ENCODE data around the gene TRPC5OS. TPM values are rescaled to one million over a fixed set of nuclear protein-coding genes. Genes with fewer than 3 reads are reported as not detected.

The TRPC5OS gene
- total RNA-seq, 1 experiment from 2014 or later = not detected

DNA sequence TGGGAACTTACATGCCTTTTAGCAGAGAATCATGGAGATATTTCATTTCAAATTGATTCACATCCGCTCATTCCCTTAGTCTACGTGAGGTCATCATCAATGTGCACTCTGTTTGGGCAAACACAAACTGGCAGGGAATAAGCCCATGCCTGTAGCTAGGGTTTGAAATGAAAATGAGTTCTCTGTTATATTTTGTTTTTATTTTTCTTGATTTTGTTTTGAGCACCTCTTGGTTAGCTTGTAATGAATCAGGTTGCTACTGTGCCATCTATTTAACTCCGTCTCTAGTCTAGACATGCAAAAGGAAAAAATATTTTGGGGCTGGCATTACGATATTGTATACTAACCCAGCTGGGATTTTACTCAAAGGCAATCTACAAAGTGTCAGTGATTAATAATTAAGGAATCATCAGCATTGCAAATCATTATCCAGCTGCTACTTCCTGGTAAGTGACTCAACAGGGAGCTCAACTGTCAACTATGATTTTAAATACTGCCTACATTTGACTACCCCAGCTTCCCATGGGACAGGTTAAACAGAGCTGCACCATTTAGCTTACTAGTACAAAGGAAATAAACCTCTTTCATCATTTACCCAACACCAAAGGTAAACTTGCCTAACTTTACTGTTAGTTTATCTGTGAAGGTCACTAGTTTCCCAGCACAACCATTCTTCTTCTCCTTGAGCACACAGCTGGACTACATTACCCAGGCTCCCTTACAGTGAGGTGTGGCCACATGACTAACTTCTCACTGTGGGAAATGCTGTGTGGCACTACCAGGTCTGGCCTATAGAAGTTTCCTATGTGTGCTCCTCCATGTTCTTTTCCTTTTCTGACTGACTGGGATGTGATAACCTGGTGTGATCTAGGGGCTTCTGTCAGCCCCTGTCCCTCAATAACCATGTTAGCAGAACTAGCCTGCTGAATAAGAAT is 21.2 kb upstream of the TRPC5OS start:
- H3K4me3 Mint-ChIP-seq = no peak overlapping the region
- peak; percentile 8 for DNase-seq (ENCODE audit: low spot score)
- H3K27me3 Mint-ChIP-seq (ENCODE audit: low read depth) = peaks cover 2% of the 10 kb centered on the region
- H3K36me3 Mint-ChIP-seq = no peaks in the 10 kb centered on the region
- H3K4me1 Mint-ChIP-seq = peaks cover 3% of the 10 kb centered on the region
- H3K9me3 Mint-ChIP-seq = peaks cover 9% of the 10 kb centered on the region
- TF ChIP-seq TP53 (CRISPR knock-in tag; IDR thresholded peaks at IDR 0.05) = no peak
- TF ChIP-seq, protein P1, sequence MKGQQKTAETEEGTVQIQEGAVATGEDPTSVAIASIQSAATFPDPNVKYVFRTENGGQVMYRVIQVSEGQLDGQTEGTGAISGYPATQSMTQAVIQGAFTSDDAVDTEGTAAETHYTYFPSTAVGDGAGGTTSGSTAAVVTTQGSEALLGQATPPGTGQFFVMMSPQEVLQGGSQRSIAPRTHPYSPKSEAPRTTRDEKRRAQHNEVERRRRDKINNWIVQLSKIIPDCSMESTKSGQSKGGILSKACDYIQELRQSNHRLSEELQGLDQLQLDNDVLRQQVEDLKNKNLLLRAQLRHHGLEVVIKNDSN (CRISPR knock-in tag; IDR thresholded peaks at IDR 0.05) = peak; percentile 86
- TF ChIP-seq, protein P2, sequence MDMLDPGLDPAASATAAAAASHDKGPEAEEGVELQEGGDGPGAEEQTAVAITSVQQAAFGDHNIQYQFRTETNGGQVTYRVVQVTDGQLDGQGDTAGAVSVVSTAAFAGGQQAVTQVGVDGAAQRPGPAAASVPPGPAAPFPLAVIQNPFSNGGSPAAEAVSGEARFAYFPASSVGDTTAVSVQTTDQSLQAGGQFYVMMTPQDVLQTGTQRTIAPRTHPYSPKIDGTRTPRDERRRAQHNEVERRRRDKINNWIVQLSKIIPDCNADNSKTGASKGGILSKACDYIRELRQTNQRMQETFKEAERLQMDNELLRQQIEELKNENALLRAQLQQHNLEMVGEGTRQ (CRISPR knock-in tag; IDR thresholded peaks at IDR 0.05) = peak; percentile 86
- TF ChIP-seq, protein P3, sequence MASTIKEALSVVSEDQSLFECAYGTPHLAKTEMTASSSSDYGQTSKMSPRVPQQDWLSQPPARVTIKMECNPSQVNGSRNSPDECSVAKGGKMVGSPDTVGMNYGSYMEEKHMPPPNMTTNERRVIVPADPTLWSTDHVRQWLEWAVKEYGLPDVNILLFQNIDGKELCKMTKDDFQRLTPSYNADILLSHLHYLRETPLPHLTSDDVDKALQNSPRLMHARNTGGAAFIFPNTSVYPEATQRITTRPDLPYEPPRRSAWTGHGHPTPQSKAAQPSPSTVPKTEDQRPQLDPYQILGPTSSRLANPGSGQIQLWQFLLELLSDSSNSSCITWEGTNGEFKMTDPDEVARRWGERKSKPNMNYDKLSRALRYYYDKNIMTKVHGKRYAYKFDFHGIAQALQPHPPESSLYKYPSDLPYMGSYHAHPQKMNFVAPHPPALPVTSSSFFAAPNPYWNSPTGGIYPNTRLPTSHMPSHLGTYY (CRISPR knock-in tag; IDR thresholded peaks at IDR 0.05) = no peak
- no peak overlapping the region for H3K27ac Mint-ChIP-seq
- POLR2A ChIA-PET = no interaction called here
- CTCF ChIA-PET = no interaction called here
- peak; percentile 98 for ATAC-seq

DNA sequence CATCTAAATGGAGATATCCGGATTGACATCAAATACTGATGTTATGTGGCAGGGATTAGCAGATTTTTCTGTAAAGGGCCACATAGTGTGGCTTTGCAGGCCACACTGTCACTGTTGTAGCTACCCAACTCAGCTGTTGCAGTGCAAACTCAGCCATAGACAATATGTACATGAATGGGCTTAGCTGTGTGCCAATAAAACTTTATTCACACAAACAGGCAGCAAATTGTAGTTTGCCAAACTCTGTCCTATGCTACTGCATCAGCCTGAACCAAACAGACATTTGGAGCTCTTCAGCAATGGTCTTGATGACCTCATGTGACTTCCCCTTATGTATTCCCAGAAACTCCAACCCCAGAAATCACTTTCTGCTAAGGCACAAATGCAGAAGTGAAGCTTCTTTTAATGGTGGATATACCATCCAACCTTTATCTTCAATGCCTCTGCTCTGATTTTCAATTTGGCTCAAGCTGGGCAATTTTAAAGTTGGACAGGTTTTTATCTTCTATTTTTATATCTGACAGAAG is 18.4 kb upstream of the TRPC5OS start:
- ChIA-PET POLR2A (no interaction called here), CTCF (no interaction called here)
- TF ChIP-seq, protein P4, sequence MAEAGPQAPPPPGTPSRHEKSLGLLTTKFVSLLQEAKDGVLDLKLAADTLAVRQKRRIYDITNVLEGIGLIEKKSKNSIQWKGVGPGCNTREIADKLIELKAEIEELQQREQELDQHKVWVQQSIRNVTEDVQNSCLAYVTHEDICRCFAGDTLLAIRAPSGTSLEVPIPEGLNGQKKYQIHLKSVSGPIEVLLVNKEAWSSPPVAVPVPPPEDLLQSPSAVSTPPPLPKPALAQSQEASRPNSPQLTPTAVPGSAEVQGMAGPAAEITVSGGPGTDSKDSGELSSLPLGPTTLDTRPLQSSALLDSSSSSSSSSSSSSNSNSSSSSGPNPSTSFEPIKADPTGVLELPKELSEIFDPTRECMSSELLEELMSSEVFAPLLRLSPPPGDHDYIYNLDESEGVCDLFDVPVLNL (CRISPR knock-in tag; IDR thresholded peaks at IDR 0.05; ENCODE audit: borderline replicate concordance, low read depth) = no peak
- no peak for TF ChIP-seq TCF7 (CRISPR knock-in tag; IDR thresholded peaks at IDR 0.05; ENCODE audit: low read depth)
- no peak for TF ChIP-seq HMGA2 (CRISPR knock-in tag; IDR thresholded peaks at IDR 0.05)
- TF ChIP-seq ESRRA (CRISPR knock-in tag; IDR thresholded peaks at IDR 0.05; ENCODE audit: borderline replicate concordance) = no peak
- TF ChIP-seq, protein P5, sequence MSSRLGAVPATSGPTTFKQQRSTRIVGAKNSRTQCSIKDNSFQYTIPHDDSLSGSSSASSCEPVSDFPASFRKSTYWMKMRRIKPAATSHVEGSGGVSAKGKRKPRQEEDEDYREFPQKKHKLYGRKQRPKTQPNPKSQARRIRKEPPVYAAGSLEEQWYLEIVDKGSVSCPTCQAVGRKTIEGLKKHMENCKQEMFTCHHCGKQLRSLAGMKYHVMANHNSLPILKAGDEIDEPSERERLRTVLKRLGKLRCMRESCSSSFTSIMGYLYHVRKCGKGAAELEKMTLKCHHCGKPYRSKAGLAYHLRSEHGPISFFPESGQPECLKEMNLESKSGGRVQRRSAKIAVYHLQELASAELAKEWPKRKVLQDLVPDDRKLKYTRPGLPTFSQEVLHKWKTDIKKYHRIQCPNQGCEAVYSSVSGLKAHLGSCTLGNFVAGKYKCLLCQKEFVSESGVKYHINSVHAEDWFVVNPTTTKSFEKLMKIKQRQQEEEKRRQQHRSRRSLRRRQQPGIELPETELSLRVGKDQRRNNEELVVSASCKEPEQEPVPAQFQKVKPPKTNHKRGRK (CRISPR knock-in tag; IDR thresholded peaks at IDR 0.05; ENCODE audit: borderline replicate concordance) = no peak
- TF ChIP-seq GABPB1 (CRISPR knock-in tag; IDR thresholded peaks at IDR 0.05) = no peak
- TF ChIP-seq, protein P6, sequence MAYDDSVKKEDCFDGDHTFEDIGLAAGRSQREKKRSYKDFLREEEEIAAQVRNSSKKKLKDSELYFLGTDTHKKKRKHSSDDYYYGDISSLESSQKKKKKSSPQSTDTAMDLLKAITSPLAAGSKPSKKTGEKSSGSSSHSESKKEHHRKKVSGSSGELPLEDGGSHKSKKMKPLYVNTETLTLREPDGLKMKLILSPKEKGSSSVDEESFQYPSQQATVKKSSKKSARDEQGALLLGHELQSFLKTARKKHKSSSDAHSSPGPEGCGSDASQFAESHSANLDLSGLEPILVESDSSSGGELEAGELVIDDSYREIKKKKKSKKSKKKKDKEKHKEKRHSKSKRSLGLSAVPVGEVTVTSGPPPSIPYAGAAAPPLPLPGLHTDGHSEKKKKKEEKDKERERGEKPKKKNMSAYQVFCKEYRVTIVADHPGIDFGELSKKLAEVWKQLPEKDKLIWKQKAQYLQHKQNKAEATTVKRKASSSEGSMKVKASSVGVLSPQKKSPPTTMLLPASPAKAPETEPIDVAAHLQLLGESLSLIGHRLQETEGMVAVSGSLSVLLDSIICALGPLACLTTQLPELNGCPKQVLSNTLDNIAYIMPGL (CRISPR knock-in tag; IDR thresholded peaks at IDR 0.05) = no peak
- TF ChIP-seq, protein P2 (CRISPR knock-in tag; IDR thresholded peaks at IDR 0.05) = no peak
- no peak for TF ChIP-seq FOXK1 (CRISPR knock-in tag; IDR thresholded peaks at IDR 0.05)
- TF ChIP-seq, protein P7, sequence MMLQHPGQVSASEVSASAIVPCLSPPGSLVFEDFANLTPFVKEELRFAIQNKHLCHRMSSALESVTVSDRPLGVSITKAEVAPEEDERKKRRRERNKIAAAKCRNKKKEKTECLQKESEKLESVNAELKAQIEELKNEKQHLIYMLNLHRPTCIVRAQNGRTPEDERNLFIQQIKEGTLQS (CRISPR knock-in tag; conservative IDR thresholded peaks at IDR 0.05) = no peak
- H3K4me3 Mint-ChIP-seq = no peak overlapping the region
- no peak overlapping the region for H3K27ac Mint-ChIP-seq
- H3K27me3 Mint-ChIP-seq (ENCODE audit: low read depth) = peaks cover 2% of the 10 kb centered on the region
- peaks cover 3% of the 10 kb centered on the region for H3K4me1 Mint-ChIP-seq
- ATAC-seq (no peak), DNase-seq (ENCODE audit: low spot score) (no peak)
- no peaks in the 10 kb centered on the region for H3K36me3 Mint-ChIP-seq
- peaks cover 9% of the 10 kb centered on the region for H3K9me3 Mint-ChIP-seq
